ENCODE data around the gene PTH1R.

PTH1R gene

GRCh38 chr3:46948830-46949671 lies 71.5 kb downstream of the PTH1R start:
- Histone ChIP-seq H3K4me3 (ENCODE audit: low read depth in 1 of 2, low read length in 2 of 2) (no peak overlapping the region), H3K27ac (ENCODE audit: low read depth, low read length) (no peak overlapping the region), H3K9me3 (ENCODE audit: low read length) (no peaks in the 10 kb centered on the region), H3K4me1 (ENCODE audit: insufficient read depth, low read length) (peaks cover 56% of the 10 kb centered on the region), H3K36me3 (ENCODE audit: insufficient read depth, low read length) (no peaks in the 10 kb centered on the region), H3K9ac (ENCODE audit: low read length) (no peak overlapping the region), H3K27me3 (ENCODE audit: control insufficient read depth in 1 of 2, insufficient read depth in 2 of 2, low read length in 2 of 2) (no peaks in the 10 kb centered on the region)

GRCh38 chr3:46950177-46950576 lies 72.7 kb downstream of the PTH1R start:
- no peak overlapping the region for H3K27ac ChIP-seq (ENCODE audit: low read depth, low read length)
- H3K4me3 ChIP-seq (ENCODE audit: low read depth in 1 of 2, low read length in 2 of 2): no peak overlapping the region
- H3K9me3 ChIP-seq (ENCODE audit: low read length): no peaks in the 10 kb centered on the region
- peaks cover 60% of the 10 kb centered on the region for H3K4me1 ChIP-seq (ENCODE audit: insufficient read depth, low read length)
- H3K36me3 ChIP-seq (ENCODE audit: insufficient read depth, low read length): no peaks in the 10 kb centered on the region
- no peaks in the 10 kb centered on the region for H3K27me3 ChIP-seq (ENCODE audit: control insufficient read depth in 1 of 2, insufficient read depth in 2 of 2, low read length in 2 of 2)
- H3K9ac ChIP-seq (ENCODE audit: low read length): no peak overlapping the region

GRCh38 chr3:46950650-46951241 lies 73.2 kb downstream of the PTH1R start:
- H3K9ac ChIP-seq (ENCODE audit: low read length): no peak overlapping the region
- no peaks in the 10 kb centered on the region for H3K9me3 ChIP-seq (ENCODE audit: low read length)
- no peak overlapping the region for H3K27ac ChIP-seq (ENCODE audit: low read depth, low read length)
- peaks cover 66% of the 10 kb centered on the region for H3K4me1 ChIP-seq (ENCODE audit: insufficient read depth, low read length)
- no peaks in the 10 kb centered on the region for H3K36me3 ChIP-seq (ENCODE audit: insufficient read depth, low read length)
- H3K4me3 ChIP-seq (ENCODE audit: low read depth in 1 of 2, low read length in 2 of 2): no peak overlapping the region
- H3K27me3 ChIP-seq (ENCODE audit: control insufficient read depth in 1 of 2, insufficient read depth in 2 of 2, low read length in 2 of 2): no peaks in the 10 kb centered on the region

- Histone ChIP-seq H3K9ac (ENCODE audit: low read length) (no peak overlapping the region), H3K36me3 (ENCODE audit: insufficient read depth, low read length) (no peaks in the 10 kb centered on the region), H3K4me3 (ENCODE audit: low read depth in 1 of 2, low read length in 2 of 2) (no peak overlapping the region), H3K4me1 (ENCODE audit: insufficient read depth, low read length) (peaks cover 66% of the 10 kb centered on the region), H3K9me3 (ENCODE audit: low read length) (no peaks in the 10 kb centered on the region), H3K27me3 (ENCODE audit: control insufficient read depth in 1 of 2, insufficient read depth in 2 of 2, low read length in 2 of 2) (no peaks in the 10 kb centered on the region), H3K27ac (ENCODE audit: low read depth, low read length) (no peak overlapping the region)
Measured at GRCh38 chr3:46952813-46953212, 75.3 kb downstream of the PTH1R start.

Data from muscle layer of colon (tissue), 2 donors.